Immature natural killer cell (primary cell): Measurements from ENCODE around the gene ABHD2. TPM values are rescaled to one million over a fixed set of nuclear protein-coding genes. Genes with fewer than 3 reads are reported as not detected.

ENCODE experiments used
- DNase-seq, 3 donors: peaks; one replicate each; pipeline ENCODE4 v3.0.0; 2022; ENCODE audit warnings: mixed read lengths in 1 of 3
- H3K27ac Mint-ChIP-seq, 6 donors: one replicate each; pipeline ENCODE4 v1.8.0; 2020; ENCODE audit warnings: mixed read lengths in 6 of 6, mild to moderate bottlenecking in 5 of 6, inconsistent platforms in 4 of 6, moderate library complexity in 3 of 6
- H3K27me3 Mint-ChIP-seq, 3 donors: one replicate each; pipeline ENCODE4 v1.8.0; 2020 to 2021; ENCODE audit warnings: low read depth in 3 of 3, mild to moderate bottlenecking in 3 of 3, mixed read lengths in 3 of 3, moderate library complexity in 3 of 3, inconsistent platforms in 1 of 3
- H3K36me3 Mint-ChIP-seq, 3 donors: one replicate each; pipeline ENCODE4 v1.8.0; 2020; ENCODE audit warnings: mixed read lengths in 3 of 3, inconsistent platforms in 2 of 3, mild to moderate bottlenecking in 2 of 3
- H3K4me1 Mint-ChIP-seq, 2 donors: one replicate each; pipeline ENCODE4 v1.8.0; 2020; ENCODE audit warnings: inconsistent platforms in 2 of 2, mild to moderate bottlenecking in 2 of 2, mixed read lengths in 2 of 2, moderate library complexity in 1 of 2
- H3K4me3 Mint-ChIP-seq, 5 donors: one replicate each; pipeline ENCODE4 v1.8.0; 2020; ENCODE audit warnings: mild to moderate bottlenecking in 5 of 5, mixed read lengths in 5 of 5, inconsistent platforms in 3 of 5, moderate library complexity in 3 of 5
- H3K9me3 Mint-ChIP-seq, 6 donors: one replicate each; pipeline ENCODE4 v1.8.0; 2020; ENCODE audit warnings: mild to moderate bottlenecking in 6 of 6, mixed read lengths in 6 of 6, inconsistent platforms in 4 of 6, moderate library complexity in 3 of 6
- polyA plus RNA-seq, 3 donors: library from polyadenylated mRNA; unstranded; fragments of 300-500 nt; fragmentation: Illumina TruSeq; gene quantifications; one replicate each; pipeline ENCODE4 v1.2.3, GENCODE V29; 2021

The ABHD2 gene
- polyA plus RNA-seq, 3 donors from 2014 or later, result 26.9 to 70.6 (median 33.1) TPM

DNA sequence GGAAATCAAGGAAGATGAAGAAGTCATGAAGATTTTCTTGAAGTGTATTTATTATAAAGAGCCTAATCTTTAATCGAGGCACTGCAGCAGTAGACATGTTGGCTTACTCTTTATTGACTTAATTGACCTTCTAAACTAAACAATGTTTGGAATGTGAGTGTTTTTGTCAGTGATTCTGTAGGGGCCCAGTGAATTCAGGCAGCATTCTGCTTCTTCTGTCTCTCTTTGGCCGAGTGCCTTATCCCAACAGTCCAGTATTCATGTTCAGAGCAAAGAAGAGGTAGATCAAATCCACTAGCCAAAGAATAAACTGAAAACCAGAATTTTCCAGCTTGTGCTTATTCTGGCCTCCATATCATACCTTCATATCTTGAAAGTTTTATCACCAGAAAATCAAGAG is 77.4 kb downstream of the ABHD2 start:
- peak overlapping the region; percentile 34 to 70 (median 42) for H3K27ac Mint-ChIP-seq
- H3K27me3 Mint-ChIP-seq, result no peaks in the 10 kb centered on the region
- no peaks in the 10 kb centered on the region for H3K9me3 Mint-ChIP-seq
- H3K36me3 Mint-ChIP-seq, result peaks cover 6 to 20% (median 15%) of the 10 kb centered on the region in 3 donors
- no peak overlapping the region for H3K4me3 Mint-ChIP-seq
- H3K4me1 Mint-ChIP-seq, result peaks cover 42 to 83% of the 10 kb centered on the region in 2 donors
- DNase-seq, result no peak

DNA sequence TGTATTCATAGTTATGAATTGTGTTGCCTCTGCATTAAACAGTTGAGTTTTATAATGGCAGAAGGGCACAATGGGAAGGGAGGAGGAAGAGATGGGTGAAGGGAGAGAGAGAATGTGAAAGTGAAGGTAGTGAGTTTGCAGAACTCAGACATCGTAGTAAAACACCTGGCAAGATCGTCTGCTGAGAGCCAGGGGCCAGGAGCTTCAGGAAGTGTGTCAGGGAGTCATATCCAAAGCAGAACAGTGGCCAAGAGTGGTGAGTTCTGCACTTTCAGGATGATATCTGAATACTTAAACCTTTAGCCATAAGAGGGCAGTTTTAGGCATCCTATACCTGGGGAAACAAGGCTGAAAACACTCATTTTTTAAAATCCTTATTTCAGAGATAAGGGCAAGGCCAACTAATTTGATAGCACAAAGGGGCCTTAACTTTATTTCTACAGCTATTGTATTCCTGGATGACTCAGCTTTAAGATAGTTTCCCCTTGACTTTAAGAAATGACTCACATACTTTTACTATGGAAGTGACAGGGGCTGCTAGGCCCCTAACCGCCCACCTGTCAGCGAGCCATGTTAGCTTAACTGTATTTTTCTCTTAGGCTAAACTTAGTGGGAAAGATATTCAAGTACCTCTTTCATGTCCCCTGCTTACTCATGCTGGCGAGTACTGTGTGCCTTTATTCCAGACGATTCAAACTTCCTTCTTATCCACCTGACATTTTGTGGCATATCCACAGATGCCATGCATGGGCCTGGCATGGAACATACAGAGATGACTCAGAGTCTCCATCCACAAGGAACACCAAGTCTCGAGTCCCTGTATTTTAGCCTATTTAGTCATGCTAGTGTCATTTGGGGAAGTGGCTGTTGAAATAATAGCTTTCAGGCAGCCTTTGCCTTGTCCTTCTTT is 79.3 kb downstream of the ABHD2 start:
- H3K9me3 Mint-ChIP-seq, result no peaks in the 10 kb centered on the region
- DNase-seq, result no peak
- H3K36me3 Mint-ChIP-seq, result peaks cover 6 to 14% (median 7%) of the 10 kb centered on the region in 3 donors
- peak overlapping the region in 4 of 5 donors; percentile 3 to 57 (median 28) for H3K4me3 Mint-ChIP-seq
- H3K4me1 Mint-ChIP-seq, result peaks cover 28 to 79% of the 10 kb centered on the region in 2 donors
- H3K27me3 Mint-ChIP-seq, result no peaks in the 10 kb centered on the region
- peak overlapping the region; percentile 73 to 91 (median 84) for H3K27ac Mint-ChIP-seq

DNA sequence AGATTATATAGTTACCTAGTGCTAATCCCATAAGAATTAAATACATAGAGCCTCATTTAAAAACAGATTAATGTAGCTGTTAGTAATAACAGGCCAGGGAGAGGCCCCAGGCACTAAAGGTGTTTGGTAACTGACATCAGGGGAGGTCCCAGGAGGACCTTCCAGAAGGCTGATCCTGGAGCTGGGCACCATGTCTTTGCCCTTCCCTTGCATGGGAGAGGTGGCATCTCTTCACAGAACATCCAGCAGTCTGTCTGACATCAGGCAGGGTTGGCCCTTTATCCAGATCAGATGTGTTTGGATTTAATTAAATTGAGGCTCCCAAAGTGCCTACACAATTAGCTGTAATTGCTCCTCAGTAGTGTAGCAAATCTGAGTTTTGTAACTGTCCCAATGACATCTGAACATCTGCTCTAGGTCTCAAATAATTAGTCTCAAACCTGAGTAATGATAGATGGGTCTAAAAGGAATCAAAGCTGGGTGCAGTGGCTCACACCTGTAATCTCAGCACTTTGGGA is 80.1 kb downstream of the ABHD2 start:
- Mint-ChIP-seq H3K36me3 (peaks cover 3 to 8% (median 4%) of the 10 kb centered on the region in 3 donors), H3K27me3 (no peaks in the 10 kb centered on the region), H3K27ac (peak overlapping the region in 5 of 6 donors; percentile 34 to 89 (median 44))

DNA sequence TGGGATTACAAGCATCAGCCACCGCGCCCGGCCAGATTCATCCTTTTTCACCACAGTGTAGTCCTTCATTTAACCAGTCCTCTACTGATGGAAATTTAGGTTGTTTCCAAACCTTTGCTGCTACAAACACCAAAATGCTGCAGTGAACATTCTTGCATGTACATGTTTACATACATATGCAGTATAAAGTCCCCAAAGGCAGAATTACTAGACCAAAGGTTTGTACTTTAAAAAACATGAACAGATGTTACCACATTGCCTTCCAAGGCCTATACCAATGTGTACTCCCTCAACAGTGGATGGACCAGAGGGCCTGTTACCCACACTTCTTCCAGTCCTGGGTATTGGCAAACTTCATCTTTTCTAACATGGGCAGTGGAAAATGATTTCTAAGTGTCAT is 82.1 kb downstream of the ABHD2 start:
- no peak overlapping the region for H3K4me3 Mint-ChIP-seq
- H3K27me3 Mint-ChIP-seq, result no peaks in the 10 kb centered on the region
- peak overlapping the region; percentile 47 to 73 (median 54) for H3K27ac Mint-ChIP-seq
- no peak for DNase-seq
- H3K9me3 Mint-ChIP-seq, result no peaks in the 10 kb centered on the region
- peaks cover 22 to 64% of the 10 kb centered on the region in 2 donors for H3K4me1 Mint-ChIP-seq
- peaks cover 3 to 19% (median 10%) of the 10 kb centered on the region in 3 donors for H3K36me3 Mint-ChIP-seq

More for the DNA sequence above, 80.1 kb downstream of the ABHD2 start:
- no peaks in the 10 kb centered on the region for H3K9me3 Mint-ChIP-seq
- peaks cover 22 to 70% of the 10 kb centered on the region in 2 donors for H3K4me1 Mint-ChIP-seq
- DNase-seq, result no peak
- no peak overlapping the region for H3K4me3 Mint-ChIP-seq

DNA sequence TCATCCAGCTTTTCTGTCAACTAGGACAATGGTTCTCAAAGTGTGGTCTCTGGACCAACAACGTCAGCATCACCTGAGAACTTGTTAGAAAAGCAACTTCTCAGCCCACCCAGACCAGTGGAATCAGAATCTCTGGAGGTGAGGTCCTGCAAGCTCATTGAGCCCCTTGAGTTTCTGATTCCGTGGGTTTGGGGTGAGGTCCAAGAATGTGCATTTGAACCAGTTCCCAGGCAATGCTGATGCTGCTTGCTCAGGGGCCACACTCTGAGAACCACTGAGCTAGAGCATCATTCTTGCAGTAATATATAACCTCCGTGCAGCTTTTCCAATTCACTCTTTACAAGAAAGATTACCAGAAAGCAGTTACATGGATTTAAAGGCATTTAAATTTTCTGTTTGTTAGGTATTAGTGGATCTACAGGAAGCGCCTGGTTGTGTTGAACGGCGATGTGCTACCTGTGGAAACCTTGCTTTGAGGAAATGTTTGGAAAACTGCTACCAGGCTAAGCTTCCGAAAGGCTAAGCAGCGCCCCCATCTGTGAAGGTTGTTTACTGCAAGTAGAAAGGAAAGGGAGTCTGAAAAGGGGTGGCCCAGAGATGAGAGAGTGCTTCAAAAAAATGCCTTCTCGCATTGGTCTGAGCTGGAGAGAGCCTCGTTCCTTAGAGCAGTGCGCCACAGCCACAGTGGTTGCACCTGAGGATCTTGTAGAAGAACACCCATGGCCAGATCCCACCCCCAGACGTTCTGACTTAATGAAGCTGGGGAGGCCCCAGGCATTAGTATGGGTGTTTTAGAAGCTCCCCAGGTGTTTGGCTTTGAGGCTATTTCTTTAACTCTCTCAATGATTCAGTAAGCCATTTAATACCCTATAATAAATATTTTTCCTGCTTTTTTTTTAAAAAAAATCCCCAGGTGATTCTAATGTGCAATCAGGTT is 83.1 kb downstream of the ABHD2 start:
- peak; percentile 45 to 49 (median 47) for DNase-seq
- Mint-ChIP-seq H3K4me3 (no peak overlapping the region), H3K36me3 (peaks cover 7 to 29% (median 19%) of the 10 kb centered on the region in 3 donors), H3K9me3 (no peaks in the 10 kb centered on the region), H3K27ac (peak overlapping the region; percentile 1 to 88 (median 70)), H3K27me3 (no peaks in the 10 kb centered on the region), H3K4me1 (peaks cover 22 to 58% of the 10 kb centered on the region in 2 donors)

DNA sequence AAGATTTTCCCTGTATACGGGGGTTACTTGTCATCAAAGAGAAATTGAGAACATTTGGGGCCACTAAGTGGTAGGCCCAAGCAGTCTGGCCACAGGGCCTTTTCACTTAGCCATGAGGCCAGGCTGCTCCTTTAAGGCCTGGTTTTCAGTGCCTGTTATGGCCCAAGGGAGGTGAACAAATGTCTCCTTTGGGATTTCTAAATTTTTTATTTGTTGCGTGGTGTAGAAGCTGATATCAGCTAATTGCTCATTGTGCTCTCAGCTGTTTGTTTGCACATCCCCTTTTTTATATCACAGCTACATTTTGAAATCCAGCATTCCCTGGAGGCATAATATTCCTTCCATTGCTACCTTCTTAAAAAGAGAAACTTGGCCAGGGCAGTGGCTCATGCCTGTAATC is 84.7 kb downstream of the ABHD2 start:
- H3K36me3 Mint-ChIP-seq, result peaks cover 18 to 45% (median 21%) of the 10 kb centered on the region in 3 donors
- H3K4me1 Mint-ChIP-seq, result peaks cover 21 to 58% of the 10 kb centered on the region in 2 donors
- H3K27me3 Mint-ChIP-seq, result no peaks in the 10 kb centered on the region
- no peak overlapping the region for H3K4me3 Mint-ChIP-seq
- H3K27ac Mint-ChIP-seq, result peak overlapping the region in 3 of 6 donors; percentile 55 to 70 (median 61)
- DNase-seq, result no peak
- no peaks in the 10 kb centered on the region for H3K9me3 Mint-ChIP-seq

DNA sequence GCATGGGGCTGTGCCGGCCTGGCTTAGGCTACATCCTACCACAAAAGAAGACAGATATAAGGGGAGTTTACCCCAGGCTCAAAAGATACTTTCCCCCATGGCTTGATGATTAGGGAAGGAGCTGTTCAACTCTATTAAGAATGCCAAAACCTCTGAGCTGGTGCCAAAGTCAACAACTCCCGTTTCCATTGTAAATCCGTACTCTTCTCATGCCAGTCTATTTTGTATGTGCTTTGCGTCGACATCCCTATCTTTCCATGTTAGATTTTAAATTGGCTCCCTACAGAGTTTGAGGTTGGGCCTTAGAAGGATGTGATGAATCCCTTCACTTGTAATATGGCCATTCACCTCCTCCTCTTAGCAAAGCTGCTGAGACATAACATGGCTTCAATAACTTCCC is 86.2 kb downstream of the ABHD2 start:
- peaks cover 17 to 56% (median 21%) of the 10 kb centered on the region in 3 donors for H3K36me3 Mint-ChIP-seq
- H3K27ac Mint-ChIP-seq, result peak overlapping the region in 5 of 6 donors; percentile 25 to 80 (median 57)

DNA sequence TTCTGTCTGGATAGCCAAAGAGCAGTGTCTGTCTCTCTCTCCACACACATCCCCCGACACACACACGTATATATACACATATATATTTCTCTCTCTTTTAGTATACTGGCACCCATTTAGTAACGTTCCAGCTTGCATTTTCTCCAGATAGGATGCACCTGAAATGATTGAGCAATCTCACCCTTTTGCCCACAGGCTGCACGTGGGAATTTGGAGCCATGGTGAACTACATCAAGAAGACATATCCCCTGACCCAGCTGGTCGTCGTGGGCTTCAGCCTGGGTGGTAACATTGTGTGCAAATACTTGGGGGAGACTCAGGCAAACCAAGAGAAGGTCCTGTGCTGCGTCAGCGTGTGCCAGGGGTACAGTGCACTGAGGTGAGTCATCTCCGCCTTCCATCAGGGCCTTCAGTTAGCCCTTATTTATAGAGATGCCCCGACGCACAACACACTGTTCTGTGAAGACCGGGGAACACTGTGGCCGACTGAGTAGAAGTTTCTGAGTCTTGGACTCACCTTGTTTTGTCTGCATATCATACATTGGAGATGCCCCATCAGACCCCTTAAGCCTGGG is 87.4 kb downstream of the ABHD2 start:
- Mint-ChIP-seq H3K36me3 (peaks cover 17 to 56% (median 21%) of the 10 kb centered on the region in 3 donors), H3K4me1 (peaks cover 40 to 64% of the 10 kb centered on the region in 2 donors), H3K4me3 (no peak overlapping the region), H3K27ac (peak overlapping the region in 4 of 6 donors; percentile 57 to 85 (median 79)), H3K27me3 (no peaks in the 10 kb centered on the region), H3K9me3 (no peaks in the 10 kb centered on the region)
- no peak for DNase-seq

More for the DNA sequence above, 86.2 kb downstream of the ABHD2 start:
- H3K4me1 Mint-ChIP-seq, result peaks cover 30 to 58% of the 10 kb centered on the region in 2 donors
- DNase-seq, result no peak
- H3K9me3 Mint-ChIP-seq, result no peaks in the 10 kb centered on the region
- no peaks in the 10 kb centered on the region for H3K27me3 Mint-ChIP-seq
- H3K4me3 Mint-ChIP-seq, result no peak overlapping the region

DNA sequence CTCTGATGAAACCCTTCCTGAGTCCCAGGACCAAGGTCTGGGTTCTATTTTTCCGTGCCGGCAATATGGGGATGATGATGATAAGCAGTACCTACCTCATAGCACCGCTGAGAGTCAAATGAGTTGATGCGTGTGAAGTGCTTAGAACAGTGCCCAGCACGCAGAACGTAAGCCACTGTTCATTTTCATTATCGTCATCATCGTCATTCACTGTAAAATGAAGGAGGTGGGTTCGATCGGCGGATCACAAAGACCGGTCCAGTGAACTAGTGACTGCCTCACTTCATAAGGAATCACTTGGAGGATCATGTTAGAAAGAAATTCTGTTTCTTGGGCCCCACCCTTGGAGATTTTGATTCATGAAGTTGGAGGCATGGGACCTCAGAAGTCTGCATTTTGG is 88.9 kb downstream of the ABHD2 start:
- no peak for DNase-seq
- Mint-ChIP-seq H3K27me3 (peaks cover 0 to under 1% (median 0%) of the 10 kb centered on the region in 3 donors), H3K4me3 (no peak overlapping the region), H3K36me3 (peaks cover 17 to 52% (median 22%) of the 10 kb centered on the region in 3 donors), H3K27ac (peak overlapping the region in 4 of 6 donors; percentile 58 to 93 (median 87)), H3K9me3 (no peaks in the 10 kb centered on the region), H3K4me1 (peaks cover 41 to 66% of the 10 kb centered on the region in 2 donors)

DNA sequence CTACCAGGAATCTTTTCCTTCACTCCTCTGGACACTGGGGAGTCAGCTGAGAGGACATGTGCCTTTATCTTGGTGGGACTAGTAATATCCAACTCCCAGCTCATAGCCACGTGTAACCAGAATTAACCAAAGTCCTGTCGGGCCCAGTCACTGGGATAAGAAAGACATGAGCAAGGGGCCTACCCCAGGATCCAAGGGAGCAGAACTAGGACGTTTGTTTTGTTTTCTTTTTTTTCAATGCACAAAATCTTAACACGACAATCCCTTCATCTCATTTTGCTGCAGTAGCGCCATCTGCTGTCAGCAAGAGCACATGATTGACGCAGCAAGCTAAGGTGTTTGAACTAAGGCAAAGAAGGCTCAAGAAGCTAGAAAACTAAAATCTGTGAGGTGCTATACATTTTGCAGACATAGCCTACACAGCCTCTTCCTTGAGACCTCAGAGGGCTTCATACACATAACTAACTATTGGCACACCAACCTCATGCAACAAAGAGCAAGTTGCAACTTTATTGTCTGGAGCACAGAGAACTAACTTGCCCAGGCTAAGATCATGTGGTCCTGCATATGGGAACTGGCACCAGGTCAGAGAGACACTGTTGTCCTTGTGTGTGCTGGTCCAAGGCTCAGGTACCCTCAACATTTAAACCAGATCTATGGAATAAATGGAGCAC is 89.5 kb downstream of the ABHD2 start:
- peak overlapping the region in 2 of 5 donors; percentile 3 to 13 for H3K4me3 Mint-ChIP-seq
- peak; percentile 59 to 76 (median 74) for DNase-seq
- H3K27ac Mint-ChIP-seq, result peak overlapping the region; percentile 36 to 93 (median 71)
- H3K4me1 Mint-ChIP-seq, result peaks cover 41 to 70% of the 10 kb centered on the region in 2 donors
- peaks cover 0 to 1% (median 0%) of the 10 kb centered on the region in 3 donors for H3K27me3 Mint-ChIP-seq
- no peaks in the 10 kb centered on the region for H3K9me3 Mint-ChIP-seq
- peaks cover 17 to 53% (median 26%) of the 10 kb centered on the region in 3 donors for H3K36me3 Mint-ChIP-seq

DNA sequence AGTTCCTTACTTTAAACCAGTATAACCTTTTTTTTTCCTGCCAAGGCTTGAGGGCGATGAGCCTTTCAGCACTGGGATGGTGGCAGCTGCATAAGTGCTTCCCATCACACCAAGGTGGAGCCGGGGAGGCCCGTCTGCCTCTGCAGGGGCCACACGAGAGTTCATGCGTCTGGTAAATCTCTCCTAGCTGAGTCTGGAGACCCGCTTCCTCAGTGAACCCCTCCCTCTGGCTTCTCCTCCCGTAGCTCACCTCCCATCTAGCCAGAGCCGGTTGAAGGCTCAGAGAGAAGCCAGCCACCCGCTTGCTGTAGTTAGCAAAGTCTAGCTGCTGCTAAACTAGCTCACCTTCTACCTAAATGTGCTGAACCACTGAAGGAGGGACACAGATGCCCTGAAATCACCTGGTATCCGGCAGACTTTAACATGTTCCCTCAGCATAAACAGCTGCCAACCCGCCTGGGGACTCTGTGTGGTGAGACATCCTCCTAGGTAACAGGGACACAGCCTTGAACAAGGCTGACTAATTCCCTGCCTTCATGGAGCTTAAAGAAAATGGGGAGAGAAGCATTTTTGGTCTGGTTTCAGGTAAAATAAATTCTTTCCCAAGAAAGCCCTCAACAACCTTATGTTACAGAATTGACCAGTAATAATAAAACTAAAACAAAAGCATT is 90.2 kb downstream of the ABHD2 start:
- DNase-seq, result no peak
- H3K27me3 Mint-ChIP-seq, result peaks cover 0 to 1% (median 0%) of the 10 kb centered on the region in 3 donors
- peaks cover 17 to 55% (median 28%) of the 10 kb centered on the region in 3 donors for H3K36me3 Mint-ChIP-seq
- H3K9me3 Mint-ChIP-seq, result no peaks in the 10 kb centered on the region
- peak overlapping the region in 1 of 5 donors; percentile 3 for H3K4me3 Mint-ChIP-seq
- H3K27ac Mint-ChIP-seq, result peak overlapping the region; percentile 50 to 95 (median 70)
- H3K4me1 Mint-ChIP-seq, result peaks cover 44 to 76% of the 10 kb centered on the region in 2 donors
